Measurements from ENCODE around the gene AADACL4.
"Not testable (repeated sequence)": the region's sequence is repeated elsewhere in the genome, so short reads cannot be mapped to it uniquely, and the experiment has no call there.

The AADACL4 gene

GRCh38 chr1:12712076-12712475 is 68.2 kb downstream of the AADACL4 start:
- DNase-seq (ENCODE audit: low read depth), result no peak

- DNase-seq (ENCODE audit: low read depth), result no peak
Observed at GRCh38 chr1:12712929-12713328, 69.0 kb downstream of the AADACL4 start.

DNA sequence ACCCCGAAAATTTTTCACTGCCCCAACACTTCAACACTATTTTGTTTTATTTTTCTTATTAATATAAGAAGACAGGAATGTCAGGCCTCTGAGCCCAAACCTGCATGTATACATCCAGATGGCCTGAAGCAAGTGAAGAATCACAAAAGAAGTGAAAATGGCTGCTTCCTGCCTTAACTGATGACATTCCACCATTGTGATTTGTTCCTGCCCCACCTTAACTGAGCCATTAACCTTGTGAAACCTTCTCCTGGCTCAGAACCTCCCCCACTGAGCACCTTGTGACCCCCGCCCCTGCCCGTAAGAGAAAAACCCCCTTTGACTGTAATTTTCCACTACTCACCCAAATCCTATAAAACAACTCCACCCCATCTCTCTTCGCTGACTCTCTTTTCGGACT is 69.8 kb downstream of the AADACL4 start:
- DNase-seq (ENCODE audit: low read depth), result not testable (repeated sequence)

DNA sequence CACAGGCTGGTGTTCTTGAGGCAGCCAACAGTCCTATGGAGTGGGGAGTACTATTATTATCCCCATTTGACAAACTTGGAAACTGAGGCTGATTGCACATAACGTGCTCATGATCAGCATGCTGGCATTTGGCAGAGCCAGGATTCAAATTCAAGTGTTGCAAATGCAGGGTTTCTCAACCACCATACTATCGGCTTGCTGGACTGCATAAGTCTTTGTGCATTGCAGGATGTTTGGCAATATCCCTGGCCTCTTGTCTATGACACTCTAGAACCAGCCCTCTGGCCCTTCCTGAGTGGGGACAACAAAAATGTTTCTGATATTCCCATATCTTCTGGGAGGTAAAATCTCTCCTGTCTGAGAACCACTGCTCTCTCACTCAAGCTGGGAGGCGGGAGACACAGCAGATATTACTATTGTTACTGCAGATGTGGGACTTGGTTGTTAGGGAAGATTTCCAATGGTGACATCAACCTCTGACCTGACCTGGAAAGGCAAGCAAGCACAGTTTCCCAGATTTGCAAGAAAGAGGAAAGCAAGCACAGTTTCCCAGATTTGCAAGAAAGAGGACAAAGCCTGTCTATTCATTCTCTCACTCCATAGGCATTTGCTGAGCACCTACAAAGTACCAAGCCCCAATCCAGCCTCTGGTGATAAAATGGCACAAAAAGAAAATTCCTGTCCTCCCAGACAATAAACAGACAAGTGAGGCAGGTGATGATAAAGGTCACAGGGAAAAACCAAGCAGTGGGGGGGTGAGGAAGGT is 71.0 kb downstream of the AADACL4 start:
- DNase-seq (ENCODE audit: low read depth), result no peak

DNA sequence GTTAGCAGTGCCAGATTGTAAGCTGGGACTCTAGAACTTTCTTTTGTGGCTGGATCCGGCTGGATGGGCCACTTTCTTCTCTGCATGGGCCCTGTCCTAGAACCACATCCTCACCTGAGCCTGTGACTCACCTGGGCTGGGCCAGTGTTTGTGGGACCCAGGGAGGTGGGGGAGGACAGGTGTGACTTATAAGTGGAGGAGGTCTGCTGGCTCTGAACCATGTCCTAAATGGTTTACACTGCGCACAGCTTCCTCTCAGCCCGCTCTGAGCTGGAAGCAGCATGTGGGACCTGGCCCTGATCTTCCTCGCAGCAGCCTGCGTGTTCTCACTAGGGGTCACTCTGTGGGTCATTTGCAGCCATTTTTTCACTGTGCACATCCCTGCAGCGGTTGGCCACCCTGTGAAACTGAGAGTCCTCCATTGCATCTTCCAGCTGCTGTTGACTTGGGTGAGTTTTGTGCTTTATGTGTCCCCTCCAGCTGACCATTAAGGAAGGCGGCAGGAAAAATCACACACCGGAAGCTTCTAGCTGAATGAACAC is 72.1 kb downstream of the AADACL4 start, which contains the start of gene AADACL3:
Gene AADACL3 (plus strand): TSS at position 215 of the 542 bp plus-strand sequence. CDS start 67 bp downstream, at position 282.
- no peak for DNase-seq (ENCODE audit: low read depth)
